ENCODE results near the gene ZRANB2.

The ZRANB2 gene

DNA sequence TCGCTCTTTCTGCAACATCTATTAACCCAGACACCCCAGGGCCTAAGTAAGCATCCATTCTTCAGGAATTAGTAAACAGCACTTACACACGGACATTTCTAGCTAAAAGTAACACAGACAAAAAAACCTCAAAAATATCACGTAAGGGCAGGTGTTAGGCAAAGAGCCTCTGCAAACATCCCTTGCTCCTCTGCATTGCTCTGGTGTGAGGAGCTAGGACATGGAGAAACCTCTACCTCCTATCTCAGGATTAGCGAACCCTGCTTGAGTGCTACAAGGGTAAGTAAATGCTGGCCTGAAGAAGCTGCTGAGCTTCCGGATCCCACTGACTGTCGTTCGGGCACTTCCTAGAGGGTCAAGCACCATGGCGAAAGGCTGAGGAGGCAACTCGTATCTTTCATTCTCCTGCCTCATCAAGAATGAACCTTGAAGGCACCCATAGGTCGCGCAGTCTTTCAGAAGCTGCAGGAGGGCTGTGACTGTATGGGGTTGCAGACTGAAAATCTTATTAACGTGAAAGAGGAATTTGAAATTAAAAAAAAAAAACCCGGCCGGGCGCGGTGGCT is 35.3 kb downstream of the ZRANB2 start:
- Histone ChIP-seq H2AFZ (ENCODE audit: low read depth, low read length) (no peak overlapping the region), H3K27ac (ENCODE audit: low read length) (no peak overlapping the region), H3K9me3 (ENCODE audit: insufficient read depth, low read length, severe bottlenecking) (no peaks in the 10 kb centered on the region), H4K20me1 (ENCODE audit: insufficient read depth, low read length) (no peaks in the 10 kb centered on the region), H3K4me1 (ENCODE audit: insufficient read depth, low read length) (no peaks in the 10 kb centered on the region), H3K4me2 (ENCODE audit: insufficient read depth, low read length) (no peak overlapping the region), H3K79me2 (ENCODE audit: insufficient read depth, low read length) (no peaks in the 10 kb centered on the region), H3K9ac (ENCODE audit: low read depth, low read length) (no peak overlapping the region), H3K4me3 (ENCODE audit: low read depth in 1 of 2, low read length in 2 of 2) (no peak overlapping the region), H3K36me3 (ENCODE audit: insufficient read depth, low read length) (no peaks in the 10 kb centered on the region), H3K27me3 (ENCODE audit: insufficient read depth, low read length, poor library complexity) (no peaks in the 10 kb centered on the region)
- ATAC-seq (ENCODE audit: insufficient read depth, low read depth) (no peak), DNase-seq (no peak)
- TF ChIP-seq, protein P1, sequence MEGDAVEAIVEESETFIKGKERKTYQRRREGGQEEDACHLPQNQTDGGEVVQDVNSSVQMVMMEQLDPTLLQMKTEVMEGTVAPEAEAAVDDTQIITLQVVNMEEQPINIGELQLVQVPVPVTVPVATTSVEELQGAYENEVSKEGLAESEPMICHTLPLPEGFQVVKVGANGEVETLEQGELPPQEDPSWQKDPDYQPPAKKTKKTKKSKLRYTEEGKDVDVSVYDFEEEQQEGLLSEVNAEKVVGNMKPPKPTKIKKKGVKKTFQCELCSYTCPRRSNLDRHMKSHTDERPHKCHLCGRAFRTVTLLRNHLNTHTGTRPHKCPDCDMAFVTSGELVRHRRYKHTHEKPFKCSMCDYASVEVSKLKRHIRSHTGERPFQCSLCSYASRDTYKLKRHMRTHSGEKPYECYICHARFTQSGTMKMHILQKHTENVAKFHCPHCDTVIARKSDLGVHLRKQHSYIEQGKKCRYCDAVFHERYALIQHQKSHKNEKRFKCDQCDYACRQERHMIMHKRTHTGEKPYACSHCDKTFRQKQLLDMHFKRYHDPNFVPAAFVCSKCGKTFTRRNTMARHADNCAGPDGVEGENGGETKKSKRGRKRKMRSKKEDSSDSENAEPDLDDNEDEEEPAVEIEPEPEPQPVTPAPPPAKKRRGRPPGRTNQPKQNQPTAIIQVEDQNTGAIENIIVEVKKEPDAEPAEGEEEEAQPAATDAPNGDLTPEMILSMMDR (IDR thresholded peaks at IDR 0.05; ENCODE audit: borderline replicate concordance, extremely low read depth, low read length, poor library complexity, severe bottlenecking) = no peak
- no peak for TF ChIP-seq EZH2 (IDR thresholded peaks at IDR 0.05; ENCODE audit: borderline replicate concordance, low read depth, low read length, severe bottlenecking)

DNA sequence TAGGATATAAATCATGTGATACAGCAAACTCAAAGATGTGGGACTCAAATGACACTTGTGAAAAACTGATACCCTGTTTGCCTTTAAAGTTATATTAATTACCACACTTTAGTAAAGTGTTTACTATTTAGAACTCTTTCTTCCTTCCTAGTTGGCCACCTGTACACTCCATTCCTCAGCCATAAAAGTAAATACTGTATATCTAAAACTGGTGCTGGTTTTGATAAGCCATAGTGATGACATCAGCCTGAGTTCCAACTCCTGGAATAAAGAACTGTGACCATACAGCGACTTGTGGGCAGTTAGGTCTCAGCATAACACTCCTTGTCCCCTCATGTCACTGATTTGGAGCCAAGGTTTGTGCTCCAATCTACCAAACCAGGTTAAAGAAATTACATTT is 36.0 kb downstream of the ZRANB2 start:
- Histone ChIP-seq H3K27me3 (ENCODE audit: insufficient read depth, low read length, poor library complexity) (no peaks in the 10 kb centered on the region), H3K9ac (ENCODE audit: low read depth, low read length) (no peak overlapping the region), H3K79me2 (ENCODE audit: insufficient read depth, low read length) (no peaks in the 10 kb centered on the region), H3K9me3 (ENCODE audit: insufficient read depth, low read length, severe bottlenecking) (no peaks in the 10 kb centered on the region), H3K4me1 (ENCODE audit: insufficient read depth, low read length) (no peaks in the 10 kb centered on the region), H3K4me3 (ENCODE audit: low read depth in 1 of 2, low read length in 2 of 2) (no peak overlapping the region), H4K20me1 (ENCODE audit: insufficient read depth, low read length) (no peaks in the 10 kb centered on the region), H2AFZ (ENCODE audit: low read depth, low read length) (no peak overlapping the region), H3K27ac (ENCODE audit: low read length) (no peak overlapping the region), H3K4me2 (ENCODE audit: insufficient read depth, low read length) (no peak overlapping the region), H3K36me3 (ENCODE audit: insufficient read depth, low read length) (no peaks in the 10 kb centered on the region)
- ATAC-seq (ENCODE audit: insufficient read depth, low read depth) (no peak), DNase-seq (no peak)
- TF ChIP-seq, protein P1 (IDR thresholded peaks at IDR 0.05; ENCODE audit: borderline replicate concordance, extremely low read depth, low read length, poor library complexity, severe bottlenecking) = no peak
- no peak for TF ChIP-seq EZH2 (IDR thresholded peaks at IDR 0.05; ENCODE audit: borderline replicate concordance, low read depth, low read length, severe bottlenecking)

DNA sequence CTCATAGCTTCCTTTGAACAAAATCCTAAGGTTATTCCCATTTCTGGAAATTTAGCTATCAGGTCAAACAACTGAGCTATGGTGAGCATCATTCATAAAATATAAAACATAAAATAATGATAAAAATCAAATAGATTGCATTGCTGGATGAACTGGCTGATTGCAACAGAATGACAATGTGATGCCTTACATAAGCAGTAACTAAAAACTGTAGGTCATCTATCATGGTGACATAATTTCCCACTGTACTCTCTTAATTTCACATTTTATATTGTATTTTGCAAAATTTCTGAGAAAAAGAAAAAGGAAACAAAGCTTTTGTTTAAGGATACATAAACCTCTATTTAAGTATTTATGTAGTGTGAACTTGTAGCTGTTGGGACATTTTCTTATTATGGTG is 37.8 kb downstream of the ZRANB2 start:
- Histone ChIP-seq H3K9me3 (ENCODE audit: insufficient read depth, low read length, severe bottlenecking) (no peaks in the 10 kb centered on the region), H3K4me2 (ENCODE audit: insufficient read depth, low read length) (no peak overlapping the region), H3K79me2 (ENCODE audit: insufficient read depth, low read length) (no peaks in the 10 kb centered on the region), H3K9ac (ENCODE audit: low read depth, low read length) (no peak overlapping the region), H3K27ac (ENCODE audit: low read length) (no peak overlapping the region), H3K36me3 (ENCODE audit: insufficient read depth, low read length) (no peaks in the 10 kb centered on the region), H3K4me1 (ENCODE audit: insufficient read depth, low read length) (no peaks in the 10 kb centered on the region), H2AFZ (ENCODE audit: low read depth, low read length) (no peak overlapping the region), H3K4me3 (ENCODE audit: low read depth in 1 of 2, low read length in 2 of 2) (no peak overlapping the region), H3K27me3 (ENCODE audit: insufficient read depth, low read length, poor library complexity) (no peaks in the 10 kb centered on the region), H4K20me1 (ENCODE audit: insufficient read depth, low read length) (no peaks in the 10 kb centered on the region)
- ATAC-seq (ENCODE audit: insufficient read depth, low read depth) (no peak), DNase-seq (no peak)
- TF ChIP-seq, protein P1 (IDR thresholded peaks at IDR 0.05; ENCODE audit: borderline replicate concordance, extremely low read depth, low read length, poor library complexity, severe bottlenecking) = no peak
- TF ChIP-seq EZH2 (IDR thresholded peaks at IDR 0.05; ENCODE audit: borderline replicate concordance, low read depth, low read length, severe bottlenecking) = no peak

DNA sequence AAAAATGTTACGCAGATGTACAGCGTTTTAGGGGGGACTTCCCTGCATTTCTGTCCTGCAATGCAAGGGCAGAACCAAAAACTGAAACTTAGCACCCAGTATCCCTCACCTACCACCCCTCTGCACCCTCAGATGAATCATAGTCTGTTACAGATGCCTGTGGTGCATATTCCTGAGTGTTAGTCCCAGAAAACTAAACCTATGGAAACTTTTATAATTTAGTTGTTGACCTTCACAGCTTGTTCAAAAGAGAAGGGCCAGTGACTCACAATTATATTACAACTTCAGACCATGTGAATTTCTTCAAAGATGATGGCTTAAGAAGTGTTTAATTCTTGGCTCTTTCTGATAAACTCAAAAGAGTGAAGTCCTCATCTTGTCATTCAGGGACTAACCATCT is 39.0 kb downstream of the ZRANB2 start:
- no peaks in the 10 kb centered on the region for H3K27me3 ChIP-seq (ENCODE audit: insufficient read depth, low read length, poor library complexity)
- H3K4me1 ChIP-seq (ENCODE audit: insufficient read depth, low read length) = no peaks in the 10 kb centered on the region
- no peak overlapping the region for H3K4me3 ChIP-seq (ENCODE audit: low read depth in 1 of 2, low read length in 2 of 2)
- H3K79me2 ChIP-seq (ENCODE audit: insufficient read depth, low read length) = no peaks in the 10 kb centered on the region
- H3K4me2 ChIP-seq (ENCODE audit: insufficient read depth, low read length) = no peak overlapping the region
- H3K36me3 ChIP-seq (ENCODE audit: insufficient read depth, low read length) = no peaks in the 10 kb centered on the region
- H2AFZ ChIP-seq (ENCODE audit: low read depth, low read length) = no peak overlapping the region
- no peak for TF ChIP-seq EZH2 (IDR thresholded peaks at IDR 0.05; ENCODE audit: borderline replicate concordance, low read depth, low read length, severe bottlenecking)
- TF ChIP-seq, protein P1 (IDR thresholded peaks at IDR 0.05; ENCODE audit: borderline replicate concordance, extremely low read depth, low read length, poor library complexity, severe bottlenecking) = no peak
- H3K27ac ChIP-seq (ENCODE audit: low read length) = no peak overlapping the region
- no peaks in the 10 kb centered on the region for H4K20me1 ChIP-seq (ENCODE audit: insufficient read depth, low read length)
- no peak overlapping the region for H3K9ac ChIP-seq (ENCODE audit: low read depth, low read length)
- no peaks in the 10 kb centered on the region for H3K9me3 ChIP-seq (ENCODE audit: insufficient read depth, low read length, severe bottlenecking)
- DNase-seq = no peak
- no peak for ATAC-seq (ENCODE audit: insufficient read depth, low read depth)
